PC-9 (cell line): ENCODE results near the gene NRG2.

Experiments used
- CTCF ChIP-seq: fragments of 200-600 bp; sonication (generic); conservative IDR thresholded peaks from 2 replicates; pipeline ENCODE4 v1.6.1; 2017; ENCODE audit warnings: mixed run types, antibody characterized with exemption, mild to moderate bottlenecking, moderate library complexity
- EZH2 ChIP-seq: fragments of 200-600 bp; sonication (generic); IDR thresholded peaks from 2 replicates; pipeline ENCODE4 v1.8.0; 2017; ENCODE audit warnings: antibody characterized with exemption, low read depth

DNA sequence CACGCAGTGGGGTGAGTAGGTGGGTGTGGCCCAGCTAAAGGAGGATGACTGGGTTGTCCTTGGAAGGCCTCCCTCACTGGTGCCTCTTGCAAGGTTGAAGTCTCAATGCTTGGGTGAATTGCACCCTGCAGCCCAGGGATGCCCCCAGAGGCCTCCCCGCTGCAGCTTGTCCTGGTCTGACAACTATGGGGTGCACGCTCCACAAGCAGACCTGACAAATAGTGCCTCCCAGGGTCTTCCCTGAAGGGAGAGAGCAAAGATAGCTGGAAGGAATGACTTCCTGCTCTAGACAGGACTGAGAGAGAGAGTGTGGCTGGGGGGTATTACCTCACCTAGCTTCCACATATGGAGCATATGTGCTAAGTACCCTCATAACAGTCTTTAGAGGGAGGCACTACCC is 245.8 kb downstream of the NRG2 start:
- TF ChIP-seq CTCF = no peak
- TF ChIP-seq EZH2 = no peak
